ENCODE data around the gene OTC.

The OTC gene

GRCh38 chrX:38357747-38358673, 5.6 kb downstream of the OTC start:
- DNase-seq: no peak

GRCh38 chrX:38363046-38363445, 10.6 kb downstream of the OTC start:
- DNase-seq: no peak

- DNase-seq: no peak
These were observed 13.6 kb downstream of the OTC start for GRCh38 chrX:38365954-38366353.

GRCh38 chrX:38368774-38369173, 16.4 kb downstream of the OTC start:
- no peak for DNase-seq

- no peak for DNase-seq
These were observed 19.2 kb downstream of the OTC start for GRCh38 chrX:38371641-38372040.

- DNase-seq: no peak
These were observed 22.0 kb downstream of the OTC start for GRCh38 chrX:38374431-38374830.

GRCh38 chrX:38375891-38376290, 23.5 kb downstream of the OTC start:
- DNase-seq: peak; percentile 11

GRCh38 chrX:38376747-38377146, 24.3 kb downstream of the OTC start:
- no peak for DNase-seq

- DNase-seq: no peak
These were observed 26.7 kb downstream of the OTC start for GRCh38 chrX:38379088-38379487.

GRCh38 chrX:38382663-38383062, 30.3 kb downstream of the OTC start:
- DNase-seq: no peak

- DNase-seq: no peak
These were observed 48.0 kb downstream of the OTC start for GRCh38 chrX:38400389-38400910.

- DNase-seq: peak; percentile 93
These were observed 49.7 kb downstream of the OTC start for GRCh38 chrX:38402118-38402517.

- DNase-seq: no peak
These were observed 51.4 kb downstream of the OTC start for GRCh38 chrX:38403834-38404233.

- no peak for DNase-seq
These were observed 54.7 kb downstream of the OTC start for GRCh38 chrX:38407126-38407525.

- DNase-seq: no peak
These were observed 56.9 kb downstream of the OTC start for GRCh38 chrX:38409289-38409688.

GRCh38 chrX:38426785-38427184, 74.4 kb downstream of the OTC start:
- DNase-seq: no peak

- DNase-seq: no peak
These were observed 79.1 kb downstream of the OTC start for GRCh38 chrX:38431525-38431924.

- DNase-seq: no peak
These were observed 82.7 kb downstream of the OTC start for GRCh38 chrX:38435130-38435529.

- no peak for DNase-seq
These were observed 84.7 kb downstream of the OTC start for GRCh38 chrX:38437093-38437492.

GRCh38 chrX:38438321-38438720, 85.9 kb downstream of the OTC start:
- no peak for DNase-seq

- no peak for DNase-seq
These were observed 100.2 kb downstream of the OTC start for GRCh38 chrX:38452603-38453002.

GRCh38 chrX:38458071-38458470, 105.7 kb downstream of the OTC start:
- DNase-seq: no peak

- DNase-seq: no peak
These were observed 109.9 kb downstream of the OTC start for GRCh38 chrX:38462257-38462656.

- no peak for DNase-seq
These were observed 113.3 kb downstream of the OTC start for GRCh38 chrX:38465686-38466085.
